Keratinocyte (primary cell): ENCODE measurements around the gene GPR22.

ENCODE experiments used
- CTCF ChIP-seq, 3 experiments: IDR thresholded peaks in 1 of 3; conservative IDR thresholded peaks in 1 of 3; optimal IDR thresholded peaks in 1 of 3; 2 replicates in 2 of 3; 3 replicates in 1 of 3; pipeline versions ENCODE3 to v1.5.1; 2011; ENCODE audit warnings: low read length in 3 of 3, mild to moderate bottlenecking in 3 of 3, moderate library complexity in 2 of 3, control low read depth in 1 of 3, inconsistent platforms in 1 of 3; ENCODE audit not compliant: insufficient read depth in 2 of 3; ENCODE audit errors: extremely low read depth in 1 of 3
- EZH2 ChIP-seq: IDR thresholded peaks from one replicate; pipeline ENCODE4 v1.6.1; 2012; ENCODE audit warnings: inconsistent platforms, mild to moderate bottlenecking, low read length, moderate library complexity

DNA sequence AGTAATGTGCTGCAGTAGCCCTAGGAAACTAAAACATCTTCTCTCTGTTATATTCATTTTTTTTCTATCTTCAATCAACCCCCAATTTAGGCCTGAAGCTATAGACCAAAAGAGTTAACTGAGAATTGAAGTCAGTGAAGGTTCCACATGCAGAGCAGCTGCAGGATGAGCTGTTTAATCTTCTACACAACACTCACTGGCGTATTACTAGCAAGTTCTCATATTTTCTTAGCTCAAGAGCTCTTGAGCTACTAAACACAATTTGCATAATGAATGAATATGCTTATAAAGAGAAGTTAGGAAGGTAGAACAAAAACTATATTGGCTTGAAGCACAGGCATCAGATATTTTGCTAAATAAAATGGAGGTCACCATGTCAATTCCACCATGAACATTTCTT is 41.2 kb upstream of the GPR22 start:
- TF ChIP-seq CTCF (optimal IDR thresholded peaks at IDR 0.05 in 1 of 3, IDR thresholded peaks at IDR 0.05 in 1 of 3, conservative IDR thresholded peaks at IDR 0.05 in 1 of 3; ENCODE audit: extremely low read depth in 1 of 3, insufficient read depth in 2 of 3, low read length in 3 of 3): no peak
- no peak for TF ChIP-seq EZH2
